ENCODE data around the gene CLEC14A. TPM values are rescaled to one million over a fixed set of nuclear protein-coding genes. Genes with fewer than 3 reads are reported as not detected.

CLEC14A gene
- total and polyA plus RNA-seq, 7 donors = 16.0 to 35.4 (median 20.2) TPM

GRCh38 chr14:38233218-38233617, 22.7 kb downstream of the CLEC14A start:
- Histone ChIP-seq H3K4me3 (no peak overlapping the region), H3K4me1 (no peaks in the 10 kb centered on the region), H3K36me3 (ENCODE audit: insufficient read depth in 1 of 2, low read depth in 1 of 2) (no peaks in the 10 kb centered on the region), H3K9me3 (no peaks in the 10 kb centered on the region), H3K27me3 (ENCODE audit: insufficient read depth in 3 of 3, low read length in 2 of 3) (no peaks in the 10 kb centered on the region), H3K27ac (no peak overlapping the region)
- 66 to 74% (median 67%) methylated on average over 5 of the region's 5 CpGs for WGBS, 3 donors
- no peak for DNase-seq
- ATAC-seq = no peak
- TF ChIP-seq CTCF (IDR thresholded peaks at IDR 0.05) = no peak
- intact Hi-C loops (cut with DNase I) = no loop called here

- DNase-seq (no peak), ATAC-seq (no peak)
- Histone ChIP-seq H3K4me3 (no peak overlapping the region), H3K27ac (no peak overlapping the region), H3K36me3 (ENCODE audit: insufficient read depth in 1 of 2, low read depth in 1 of 2) (no peaks in the 10 kb centered on the region), H3K9me3 (no peaks in the 10 kb centered on the region), H3K4me1 (no peaks in the 10 kb centered on the region), H3K27me3 (ENCODE audit: insufficient read depth in 3 of 3, low read length in 2 of 3) (no peaks in the 10 kb centered on the region)
- intact Hi-C loops (cut with DNase I) = no loop called here
- 48 to 50% (median 48%) methylated on average over 3 of the region's 3 CpGs for WGBS, 3 donors
- no peak for TF ChIP-seq CTCF (IDR thresholded peaks at IDR 0.05)
These were observed 29.5 kb downstream of the CLEC14A start for GRCh38 chr14:38226366-38226765.

GRCh38 chr14:38225946-38226345, 29.9 kb downstream of the CLEC14A start:
- intact Hi-C loops (cut with DNase I) = no loop called here
- Histone ChIP-seq H3K36me3 (ENCODE audit: insufficient read depth in 1 of 2, low read depth in 1 of 2) (no peaks in the 10 kb centered on the region), H3K4me3 (no peak overlapping the region), H3K4me1 (no peaks in the 10 kb centered on the region), H3K9me3 (no peaks in the 10 kb centered on the region), H3K27me3 (ENCODE audit: insufficient read depth in 3 of 3, low read length in 2 of 3) (no peaks in the 10 kb centered on the region), H3K27ac (no peak overlapping the region)
- no peak for ATAC-seq
- 72 to 79% (median 77%) methylated on average over 2 of the region's 2 CpGs for WGBS, 3 donors
- no peak for TF ChIP-seq CTCF (IDR thresholded peaks at IDR 0.05)
- DNase-seq = no peak

- Histone ChIP-seq H3K4me1 (no peaks in the 10 kb centered on the region), H3K27ac (no peak overlapping the region), H3K36me3 (ENCODE audit: insufficient read depth in 1 of 2, low read depth in 1 of 2) (no peaks in the 10 kb centered on the region), H3K9me3 (no peaks in the 10 kb centered on the region), H3K4me3 (no peak overlapping the region), H3K27me3 (ENCODE audit: insufficient read depth in 3 of 3, low read length in 2 of 3) (no peaks in the 10 kb centered on the region)
- no peak for ATAC-seq
- no peak for TF ChIP-seq CTCF (IDR thresholded peaks at IDR 0.05)
- no peak for DNase-seq
- intact Hi-C loops (cut with DNase I) = no loop called here
These were observed 31.6 kb downstream of the CLEC14A start for GRCh38 chr14:38224338-38224737.

GRCh38 chr14:38221077-38221476, 34.8 kb downstream of the CLEC14A start:
- WGBS, 3 donors = 91 to 95% (median 92%) methylated on average over 3 of the region's 3 CpGs

More at GRCh38 chr14:38221077-38221476, 34.8 kb downstream of the CLEC14A start:
- Histone ChIP-seq H3K36me3 (ENCODE audit: insufficient read depth in 1 of 2, low read depth in 1 of 2) (no peaks in the 10 kb centered on the region), H3K4me1 (no peaks in the 10 kb centered on the region), H3K27me3 (ENCODE audit: insufficient read depth in 3 of 3, low read length in 2 of 3) (no peaks in the 10 kb centered on the region), H3K27ac (no peak overlapping the region), H3K4me3 (no peak overlapping the region), H3K9me3 (no peaks in the 10 kb centered on the region)
- DNase-seq = no peak
- intact Hi-C loops (cut with DNase I) = no loop called here
- TF ChIP-seq CTCF (IDR thresholded peaks at IDR 0.05) = no peak
- ATAC-seq = no peak
